HK-2 (cell line): ENCODE results near the gene SPON2.
A peak's percentile ranks its signal among the peaks of the same experiment; 100 is the strongest.

ENCODE experiments used
- DNase-seq: peaks from one replicate; pipeline ENCODE4 v3.0.0-alpha.2; 2018; ENCODE audit not compliant: unreplicated experiment

Gene SPON2

DNA sequence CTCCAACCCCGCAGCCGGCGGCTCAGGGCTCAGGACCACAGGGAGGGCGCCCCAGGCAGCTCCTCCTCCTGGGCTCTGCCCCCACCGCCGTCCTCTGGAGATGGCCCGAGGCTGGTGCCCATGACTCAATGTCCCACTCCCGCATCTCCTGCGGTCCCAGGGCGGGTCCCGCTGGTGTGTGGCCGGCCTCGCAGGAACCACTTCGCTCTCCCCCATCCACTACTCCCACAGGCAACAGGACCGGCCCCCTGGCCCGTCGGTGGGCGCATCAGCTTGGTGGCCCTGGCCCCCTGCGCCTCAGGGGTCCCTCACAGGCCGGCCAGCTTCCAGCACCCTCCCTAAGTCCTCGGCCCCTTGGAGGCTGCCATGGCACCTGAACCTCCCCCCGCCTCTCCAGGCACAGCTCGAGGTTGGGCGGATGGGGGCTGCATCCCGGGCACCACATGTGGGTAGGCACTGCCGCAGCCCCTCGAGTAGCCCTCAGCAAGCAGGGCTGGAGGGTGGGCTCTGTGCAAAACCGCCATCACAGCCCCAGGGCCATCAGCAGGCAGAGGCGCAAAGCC, 22.8 kb upstream of the SPON2 start:
- DNase-seq = no peak

DNA sequence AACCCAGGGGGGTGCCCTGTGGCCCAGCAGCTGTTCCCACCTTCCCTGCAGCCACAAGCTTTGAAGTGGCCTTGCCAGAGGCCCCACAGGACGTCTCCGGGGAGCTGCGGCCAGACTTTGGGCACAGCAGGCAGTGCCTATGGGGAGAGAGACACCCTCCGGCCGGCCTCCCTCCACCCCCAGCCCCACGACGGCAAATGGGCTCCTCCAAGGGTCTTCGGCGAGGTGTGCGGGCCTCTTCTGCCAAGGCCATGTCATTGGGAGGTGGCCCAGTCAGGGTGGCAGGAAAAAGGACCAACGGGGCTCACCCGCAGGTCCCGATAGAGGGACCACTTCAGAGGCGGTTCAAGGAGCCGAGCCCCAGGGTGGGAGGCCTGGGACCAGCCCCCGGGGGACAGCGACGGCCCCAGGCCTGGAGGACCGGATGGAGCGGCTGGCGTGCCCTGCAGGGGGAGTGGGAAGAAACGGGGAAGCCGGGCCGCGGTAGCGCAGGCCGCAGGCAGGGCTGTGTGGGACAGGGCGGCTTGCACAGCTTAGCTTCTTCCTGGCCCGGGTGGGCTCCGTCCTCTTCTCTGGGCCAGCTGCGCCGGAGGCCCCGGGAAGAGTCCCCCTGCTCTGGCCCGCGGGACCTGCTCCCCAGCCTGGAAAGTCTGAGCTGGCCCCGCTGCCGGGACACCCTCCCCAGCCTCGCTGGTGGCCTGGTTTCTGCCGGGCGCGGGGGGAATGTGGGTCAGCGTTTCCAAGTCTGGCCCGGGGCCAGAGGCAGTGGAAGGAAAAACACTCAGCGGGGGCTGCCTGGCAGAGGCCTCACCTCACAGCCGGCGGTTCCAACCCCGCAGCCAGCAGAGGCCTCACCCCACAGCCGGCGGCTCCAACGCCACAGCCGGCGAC, 21.9 kb upstream of the SPON2 start:
- DNase-seq = no peak

DNA sequence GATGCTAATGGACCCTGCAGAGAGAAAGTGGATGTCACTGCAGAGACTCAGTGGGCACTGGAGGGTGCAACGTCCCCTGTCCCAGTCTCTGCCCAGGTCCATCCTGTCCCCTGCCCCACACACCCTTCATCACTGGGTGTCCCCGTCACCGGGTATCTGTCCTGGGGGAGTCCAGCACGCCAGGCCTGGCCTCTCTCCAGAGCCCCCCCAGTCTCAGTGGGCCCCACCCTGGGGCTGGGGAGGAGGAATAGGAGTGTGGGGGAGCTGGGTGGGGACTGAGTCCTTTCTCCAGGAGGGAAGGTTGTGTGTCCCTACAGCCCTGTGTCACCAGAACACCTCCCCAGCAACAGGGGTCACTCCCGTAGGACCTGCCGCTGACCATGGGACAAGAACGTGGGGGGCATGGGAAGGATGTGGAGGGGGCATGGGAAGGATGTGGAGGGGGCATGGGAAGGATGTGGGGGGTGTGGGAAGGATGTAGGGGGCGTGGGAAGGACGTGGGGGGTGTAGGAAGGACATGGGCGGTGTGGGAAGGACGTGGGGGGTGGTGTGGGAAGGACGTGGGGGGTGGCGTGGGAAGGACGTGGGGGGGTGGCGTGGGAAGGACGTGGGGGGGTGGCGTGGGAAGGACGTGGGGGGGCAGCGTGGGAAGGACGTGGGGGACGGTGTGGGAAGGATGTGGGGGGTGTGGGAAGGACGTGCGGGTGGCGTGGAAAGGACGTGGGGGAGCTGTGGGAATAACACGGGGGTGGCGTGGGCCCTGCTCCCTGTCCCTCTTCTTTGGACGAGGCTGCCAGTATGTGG, 21.0 kb upstream of the SPON2 start:
- no peak for DNase-seq

DNA sequence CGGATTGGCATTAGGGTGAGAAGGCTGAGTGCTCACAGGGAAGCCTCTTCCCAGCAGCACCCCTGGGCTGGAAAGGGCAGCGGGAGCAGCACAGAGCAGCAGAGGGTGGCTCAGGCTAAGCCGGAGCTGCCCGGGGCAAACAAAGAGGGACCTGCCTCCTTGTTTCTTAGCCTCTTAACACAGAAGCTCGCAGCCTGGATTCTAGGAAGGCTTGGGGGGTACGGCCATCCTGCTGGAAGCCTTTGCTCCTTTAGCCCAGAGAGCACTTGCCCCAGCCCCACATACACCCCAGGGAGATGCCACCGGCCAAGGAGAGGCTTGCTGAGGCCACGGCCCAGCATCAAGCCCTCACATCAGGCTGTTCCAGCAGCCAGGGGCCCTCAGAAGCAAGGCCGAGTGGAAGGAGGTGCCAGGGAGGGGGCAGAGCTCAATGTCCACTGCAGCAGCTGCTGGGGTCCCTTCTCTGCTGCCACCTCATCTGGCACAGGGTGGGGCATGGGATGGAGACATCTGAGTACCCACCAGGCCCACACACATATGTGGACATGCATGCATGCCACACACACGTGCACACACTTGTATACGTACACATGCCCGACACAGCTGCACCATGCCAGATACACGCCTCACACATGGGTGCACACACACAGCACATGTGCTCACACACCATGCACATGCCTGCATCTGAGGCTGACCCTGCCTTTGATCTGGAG, 20.3 kb upstream of the SPON2 start:
- no peak for DNase-seq

DNA sequence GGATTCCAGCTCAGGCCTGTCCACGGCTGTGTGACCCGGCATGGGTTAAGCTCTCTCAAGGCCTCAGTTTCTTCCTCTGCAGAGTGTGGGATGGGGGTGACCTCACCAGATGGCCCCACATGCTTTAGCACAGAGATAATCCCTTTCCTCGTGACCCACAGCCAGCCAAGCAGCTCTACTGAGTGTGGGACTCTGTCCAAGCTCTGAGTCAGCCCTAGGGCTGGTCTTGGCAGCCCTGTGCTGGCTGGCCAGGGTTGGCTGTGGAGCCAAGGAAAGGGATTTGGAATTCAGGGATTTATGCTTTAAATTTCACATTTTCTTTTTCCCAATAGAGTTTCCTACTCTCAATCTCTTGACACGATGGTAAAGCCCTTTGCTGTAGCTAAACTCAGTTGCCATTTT, 19.7 kb upstream of the SPON2 start:
- peak; percentile 81 for DNase-seq

DNA sequence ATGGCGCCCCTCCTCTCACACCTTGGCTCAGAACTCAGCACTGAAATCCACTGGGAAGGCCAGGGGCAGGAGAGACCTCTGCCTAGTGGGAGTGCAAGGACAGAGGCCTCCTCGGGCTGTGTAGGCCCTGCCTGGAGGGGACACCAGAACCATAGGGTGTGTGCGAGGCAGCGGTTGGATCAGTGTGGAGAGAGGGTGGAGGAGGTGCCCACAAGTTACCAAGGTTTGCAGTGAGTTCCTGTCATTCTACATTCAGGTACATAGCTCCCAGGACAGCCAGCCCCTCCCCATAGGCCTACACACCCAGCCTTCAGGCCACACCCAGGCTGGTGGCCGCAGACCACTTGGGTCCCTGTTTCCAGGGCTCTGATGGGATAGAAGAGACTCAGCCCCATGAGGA, 19.2 kb upstream of the SPON2 start:
- no peak for DNase-seq

DNA sequence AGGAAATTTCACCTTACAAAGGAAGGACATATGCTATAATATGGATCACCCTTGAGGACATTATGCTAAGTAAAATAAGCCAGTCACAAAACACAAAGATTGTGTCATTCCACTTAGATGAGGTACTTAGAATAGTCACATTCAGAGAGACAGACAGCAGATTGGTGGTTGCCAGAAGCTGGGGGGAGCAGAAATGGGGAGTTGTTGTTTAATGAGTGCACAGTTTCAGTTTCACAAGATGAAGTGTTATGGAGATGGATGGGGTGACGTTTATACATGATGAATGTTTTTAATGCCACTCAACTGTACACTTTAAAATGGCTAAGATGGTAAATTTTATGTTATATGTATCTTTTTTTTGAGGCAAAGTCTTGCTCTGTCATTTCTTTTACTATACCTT, 14.8 kb upstream of the SPON2 start:
- no peak for DNase-seq

DNA sequence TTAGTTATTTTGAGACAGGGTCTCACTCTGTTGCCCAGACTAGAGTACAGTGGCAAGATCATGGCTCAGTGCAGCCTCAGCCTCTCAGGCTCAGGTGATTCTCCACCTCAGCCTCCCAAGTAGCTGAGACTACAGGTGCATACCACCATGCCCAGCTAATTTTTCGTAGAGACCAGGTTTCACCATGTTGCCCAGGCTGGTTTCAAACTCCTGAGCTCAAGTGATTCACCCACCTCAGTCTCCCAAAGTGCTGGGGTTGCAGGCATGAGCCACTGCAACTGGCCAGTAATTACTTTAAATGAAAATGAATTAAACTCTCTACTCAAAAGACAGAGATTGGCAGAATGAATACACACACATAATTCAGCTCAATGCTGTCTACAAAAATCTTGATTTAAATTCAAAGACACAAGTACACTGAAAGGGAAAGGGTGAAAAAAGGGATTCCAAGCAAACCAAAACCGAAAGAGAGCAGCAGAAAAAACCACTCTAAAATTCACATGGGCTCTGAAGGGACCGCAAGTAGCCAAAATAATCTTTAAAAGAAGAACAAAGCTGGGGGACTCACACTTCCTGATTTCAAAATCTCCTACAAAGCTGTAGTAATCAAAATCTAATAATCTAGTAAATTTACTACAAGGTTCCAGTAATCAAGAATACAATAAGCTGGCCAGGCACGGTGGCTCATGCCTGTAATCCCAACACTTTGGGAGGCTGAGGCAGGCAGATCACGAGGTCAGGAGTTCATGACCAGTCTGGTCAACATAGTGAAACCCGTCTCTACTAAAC, 11.8 kb upstream of the SPON2 start:
- DNase-seq = no peak

DNA sequence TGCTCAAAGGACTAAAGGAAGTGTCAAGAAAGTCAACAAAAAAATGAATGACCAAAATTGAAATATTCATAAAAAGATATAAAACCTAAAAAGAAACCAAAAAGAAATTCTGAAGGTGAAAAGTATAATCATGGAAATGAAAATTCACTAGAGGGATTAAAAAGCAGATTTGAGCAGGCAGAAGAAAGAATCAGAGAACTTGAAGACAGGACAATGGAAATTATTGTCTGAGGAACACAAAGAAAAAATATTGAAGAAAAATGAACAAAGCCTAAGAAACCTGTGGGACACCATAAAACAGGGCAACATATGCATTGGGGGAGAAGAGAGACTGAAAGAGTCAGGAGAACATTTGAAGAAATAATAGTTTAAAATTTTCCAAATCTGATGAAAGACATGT, 9.9 kb upstream of the SPON2 start:
- no peak for DNase-seq

DNA sequence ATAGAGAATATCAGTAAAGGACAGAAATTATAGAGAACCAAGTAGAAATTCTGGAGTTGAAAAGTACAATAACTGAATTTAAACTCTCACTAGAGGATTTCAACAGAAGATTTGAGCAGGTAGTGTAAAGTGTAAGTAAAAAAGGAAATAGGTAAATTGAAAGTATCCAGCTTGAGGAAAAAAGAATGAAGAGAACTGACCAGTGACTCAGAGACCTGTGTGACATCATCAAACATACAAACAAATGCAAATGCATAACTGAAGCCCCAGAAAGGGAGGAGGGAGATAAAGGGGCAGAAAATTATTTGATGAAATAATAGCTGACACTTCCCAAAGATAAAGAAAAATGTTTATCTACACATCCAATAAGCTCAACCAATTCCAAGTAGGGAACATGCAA, 8.3 kb upstream of the SPON2 start:
- DNase-seq = no peak

DNA sequence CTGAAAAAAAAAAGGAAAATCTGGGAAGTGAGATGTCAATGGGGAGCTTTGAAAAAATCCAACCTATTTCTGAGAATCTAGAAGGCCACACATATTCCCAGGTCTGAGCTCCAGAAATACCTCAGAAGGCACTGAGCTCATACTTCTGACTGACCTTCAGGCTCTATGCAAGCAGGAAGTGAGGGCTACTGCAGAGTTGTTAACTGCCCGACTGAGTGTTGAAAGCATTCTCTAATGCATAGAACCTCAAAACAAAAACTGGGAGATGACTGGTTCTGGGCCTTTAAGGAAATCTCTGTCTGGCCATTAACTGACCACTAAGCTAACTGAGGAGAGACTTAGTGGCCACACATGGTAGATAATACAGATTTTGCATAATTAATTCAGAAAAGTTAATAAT, 7.6 kb upstream of the SPON2 start:
- no peak for DNase-seq

DNA sequence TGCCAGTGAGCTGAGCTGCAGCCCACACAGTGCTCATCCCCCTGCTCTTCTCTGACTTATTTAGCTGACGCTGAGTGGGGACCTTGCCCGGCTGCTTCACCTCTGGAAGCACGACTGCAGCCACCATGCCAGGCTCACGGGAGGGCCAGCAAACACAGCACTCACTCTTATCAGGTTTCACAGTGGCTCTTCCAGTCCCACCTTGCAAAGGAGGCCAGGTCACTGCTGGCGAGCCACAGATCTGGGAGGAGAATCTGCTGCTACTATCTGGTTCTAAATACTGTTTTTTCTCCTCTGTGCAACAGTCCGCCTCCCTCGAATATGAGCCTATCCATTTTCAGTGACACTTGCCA, 6.7 kb upstream of the SPON2 start:
- DNase-seq = no peak

DNA sequence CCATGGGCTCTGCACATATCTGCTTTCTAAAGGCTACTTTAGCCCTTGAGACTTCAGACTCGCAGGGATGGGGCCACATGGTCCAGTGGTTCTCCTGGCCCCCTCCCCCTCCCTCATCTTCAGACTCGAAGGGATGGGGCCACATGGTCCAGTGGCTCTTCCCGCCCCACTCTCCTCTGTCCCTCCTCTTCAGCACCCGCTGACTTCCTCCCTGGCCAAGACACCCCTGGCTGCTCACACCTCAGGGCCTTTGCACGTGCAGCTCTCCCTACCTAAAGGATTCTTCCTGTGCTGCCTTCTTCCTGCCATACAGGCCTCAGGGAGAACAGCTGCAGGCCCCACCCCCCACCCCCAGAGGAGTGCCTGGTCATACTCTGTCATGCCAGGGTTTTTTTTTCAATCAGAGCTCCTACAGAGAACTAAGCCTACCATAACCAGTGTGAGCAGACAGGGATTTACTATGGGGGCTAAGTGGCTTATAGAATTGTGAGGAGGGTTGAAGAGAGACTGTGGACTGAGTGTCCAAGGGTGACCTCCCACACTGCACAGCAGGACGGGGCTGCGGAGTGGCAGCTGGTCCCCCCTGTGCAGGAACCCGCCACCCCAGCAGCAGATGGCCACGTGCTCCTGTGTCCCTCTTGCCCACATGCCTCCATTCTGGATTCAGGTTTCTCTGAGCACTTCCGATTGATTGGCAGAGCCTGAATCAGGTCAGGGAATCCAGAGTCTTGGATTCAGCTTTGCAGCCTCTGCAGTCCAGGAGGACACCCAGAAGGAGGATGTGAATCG, 6.1 kb upstream of the SPON2 start:
- no peak for DNase-seq

DNA sequence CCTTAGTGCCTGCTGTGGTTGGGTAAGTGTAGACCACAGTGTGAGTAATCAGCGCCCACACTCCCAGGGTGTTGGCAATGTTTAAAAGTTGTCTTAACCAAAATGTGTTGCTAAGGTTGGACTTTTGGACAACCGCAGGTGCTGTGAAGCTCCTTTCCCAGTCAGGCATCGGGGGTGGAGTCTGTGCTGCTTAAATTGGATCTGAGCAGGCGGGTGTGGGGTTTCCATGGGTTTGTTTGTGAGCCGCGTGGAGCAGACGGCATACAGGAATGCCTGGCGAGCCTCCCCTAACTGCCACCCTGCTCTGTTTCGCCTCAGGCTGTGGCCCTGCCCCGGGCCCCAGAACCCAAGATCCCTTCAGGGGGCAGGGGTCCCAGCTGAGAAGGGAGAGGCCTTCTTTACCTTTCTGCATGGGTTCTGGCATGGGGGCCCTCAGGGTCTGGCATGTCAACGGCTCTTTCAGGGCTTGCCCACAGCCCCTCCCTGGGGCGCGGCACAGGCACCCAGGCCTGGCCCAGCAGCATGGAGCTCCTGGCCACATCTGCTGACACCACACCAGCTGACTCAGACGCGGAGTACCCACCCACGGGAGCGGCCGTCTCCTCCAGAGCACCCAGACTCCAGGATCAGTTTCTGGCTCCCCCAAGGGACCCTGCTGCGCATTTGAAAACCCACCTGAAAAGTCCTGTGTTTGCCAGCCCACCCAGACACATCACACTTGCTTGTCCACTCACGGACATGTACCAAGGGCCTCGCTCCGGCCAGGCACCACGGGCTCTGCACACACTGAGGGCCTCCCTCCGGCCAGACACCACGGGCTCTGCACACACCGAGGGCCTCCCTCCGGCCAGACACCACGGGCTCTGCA, 5.1 kb upstream of the SPON2 start:
- DNase-seq = no peak

DNA sequence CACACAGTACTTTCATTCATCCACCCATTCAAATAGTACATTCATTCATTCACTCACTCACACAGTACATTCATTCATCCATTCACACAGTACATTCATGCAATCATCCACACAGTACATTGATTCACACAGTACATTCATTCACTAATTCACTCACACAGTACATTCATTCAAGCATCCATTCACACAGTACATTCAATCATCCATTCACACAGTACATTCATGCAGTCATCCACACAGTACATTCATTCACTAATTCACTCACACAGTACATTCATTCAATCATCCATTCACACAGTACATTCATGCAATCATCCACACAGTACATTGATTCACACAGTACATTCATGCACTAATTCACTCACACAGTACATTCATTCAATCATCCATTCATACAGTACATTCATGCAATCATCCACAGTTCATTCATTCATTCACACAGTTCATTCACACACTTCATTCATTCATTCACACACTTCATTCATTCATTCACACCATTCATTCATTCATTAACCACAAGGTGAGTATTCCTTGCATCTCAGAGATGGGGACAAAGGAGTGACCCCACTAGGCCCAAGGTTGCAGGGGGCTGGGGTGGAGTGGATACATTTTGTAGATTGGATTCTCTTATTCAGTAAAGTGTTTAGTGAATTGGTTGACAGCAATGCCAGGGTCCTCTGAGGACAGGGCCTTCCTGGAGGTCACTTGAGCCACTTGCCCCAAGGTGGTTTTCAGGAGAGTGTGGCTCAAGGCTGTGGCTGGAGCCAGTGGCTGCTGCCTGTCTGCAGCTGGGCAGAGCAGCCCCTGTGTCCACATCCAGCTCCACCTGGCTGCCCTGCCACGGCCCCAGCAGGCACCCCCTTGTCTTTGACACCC, 4.3 kb upstream of the SPON2 start:
- DNase-seq = no peak

DNA sequence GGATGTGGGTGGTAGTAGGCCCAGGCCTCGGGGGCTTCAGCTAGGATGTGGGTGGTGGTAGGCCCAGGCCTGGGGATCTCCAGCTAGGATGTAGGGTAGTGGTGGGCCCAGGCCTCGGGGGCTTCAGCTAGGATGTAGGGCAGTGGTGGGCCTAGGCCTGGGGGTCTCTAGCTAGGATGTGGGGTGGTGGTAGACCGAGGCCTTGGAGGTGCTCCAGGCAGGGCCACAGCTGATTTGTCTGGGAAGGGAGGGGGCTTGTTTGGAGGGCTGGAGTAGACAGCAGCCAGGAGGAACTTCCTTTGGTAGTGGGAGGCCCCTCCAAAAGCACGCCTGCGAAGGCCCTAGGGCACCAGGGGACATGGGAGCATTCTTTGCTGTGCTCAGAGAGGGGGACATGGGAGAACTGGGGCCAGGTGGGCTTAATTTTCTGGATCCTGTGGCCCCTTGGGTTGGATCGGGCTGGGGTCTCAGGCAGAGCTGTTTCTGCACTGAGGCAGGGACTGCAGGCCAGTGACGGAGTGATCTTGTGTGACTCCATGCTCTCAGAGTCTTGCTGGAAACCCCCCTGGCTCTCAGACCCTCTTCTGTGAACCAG, 3.3 kb upstream of the SPON2 start:
- DNase-seq = no peak

DNA sequence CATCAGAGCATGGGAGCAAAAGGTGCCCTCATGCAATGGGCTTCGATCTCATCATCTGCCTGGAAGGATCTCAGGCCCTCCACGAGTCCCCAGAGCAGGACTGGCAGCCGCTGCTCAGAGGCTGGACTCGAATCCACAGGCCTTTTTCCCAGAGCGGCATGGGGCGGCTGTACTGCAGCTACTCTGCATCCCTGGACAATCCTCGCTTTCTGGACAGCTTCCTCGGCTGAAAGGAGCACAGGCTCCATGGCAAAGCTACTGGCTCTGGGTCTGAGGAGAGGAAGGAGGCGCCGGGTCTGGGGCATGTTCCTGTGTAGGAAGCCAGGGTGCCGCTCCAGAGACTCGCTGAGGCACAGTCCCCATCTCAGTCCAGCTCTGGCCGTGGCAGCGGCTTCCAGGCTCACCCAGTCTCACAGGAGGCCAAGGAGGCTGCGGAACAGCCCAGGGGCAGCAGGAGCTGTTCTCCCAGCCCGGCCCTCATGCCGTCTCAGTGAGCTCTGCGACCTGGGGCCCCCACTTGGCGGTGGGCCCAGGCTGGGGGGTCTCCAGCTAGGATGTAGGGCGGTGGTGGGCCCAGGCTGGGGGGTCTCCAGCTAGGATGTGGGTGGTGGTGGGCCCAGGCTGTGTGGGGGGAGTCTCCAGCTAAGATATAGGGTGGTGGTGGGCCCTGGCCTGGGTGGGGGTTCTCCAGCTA, 2.7 kb upstream of the SPON2 start:
- no peak for DNase-seq
